HEK293T (cell line): ENCODE data around the gene PRPF6.

ENCODE experiments used
- ARNT ChIP-seq: fragments of 450-650 bp; IDR thresholded peaks from 2 replicates; pipeline ENCODE4 v1.6.1; 2017; ENCODE audit warnings: mild to moderate bottlenecking
- ELF4 ChIP-seq: fragments of 450-650 bp; IDR thresholded peaks from 2 replicates; pipeline ENCODE4 v1.6.1; 2017; ENCODE audit warnings: antibody characterized with exemption
- FOXK2 ChIP-seq: fragments of 450-650 bp; IDR thresholded peaks from 2 replicates; pipeline ENCODE4 v1.6.1; 2016; ENCODE audit warnings: mild to moderate bottlenecking
- FOXM1 ChIP-seq: fragments of 450-650 bp; IDR thresholded peaks from 2 replicates; pipeline ENCODE4 v1.6.1; 2017; ENCODE audit warnings: mild to moderate bottlenecking, borderline replicate concordance
- LEF1 ChIP-seq: fragments of 450-650 bp; IDR thresholded peaks from 2 replicates; pipeline ENCODE4 v1.6.1; 2017; ENCODE audit warnings: mild to moderate bottlenecking, borderline replicate concordance
- NFRKB ChIP-seq: fragments of 450-650 bp; IDR thresholded peaks from 2 replicates; pipeline ENCODE4 v1.6.1; 2016; ENCODE audit warnings: mild to moderate bottlenecking, moderate library complexity
- SUZ12 ChIP-seq: fragments of 450-650 bp; IDR thresholded peaks from 2 replicates; pipeline ENCODE4 v1.6.1; 2016; ENCODE audit warnings: mild to moderate bottlenecking
- TARDBP ChIP-seq: fragments of 450-650 bp; IDR thresholded peaks from 2 replicates; pipeline ENCODE4 v1.6.1; 2016
- TF ChIP-seq, protein P1 (sequence below): fragments of 450-650 bp; IDR thresholded peaks from 2 replicates; pipeline ENCODE4 v1.6.1; 2016

DNA sequence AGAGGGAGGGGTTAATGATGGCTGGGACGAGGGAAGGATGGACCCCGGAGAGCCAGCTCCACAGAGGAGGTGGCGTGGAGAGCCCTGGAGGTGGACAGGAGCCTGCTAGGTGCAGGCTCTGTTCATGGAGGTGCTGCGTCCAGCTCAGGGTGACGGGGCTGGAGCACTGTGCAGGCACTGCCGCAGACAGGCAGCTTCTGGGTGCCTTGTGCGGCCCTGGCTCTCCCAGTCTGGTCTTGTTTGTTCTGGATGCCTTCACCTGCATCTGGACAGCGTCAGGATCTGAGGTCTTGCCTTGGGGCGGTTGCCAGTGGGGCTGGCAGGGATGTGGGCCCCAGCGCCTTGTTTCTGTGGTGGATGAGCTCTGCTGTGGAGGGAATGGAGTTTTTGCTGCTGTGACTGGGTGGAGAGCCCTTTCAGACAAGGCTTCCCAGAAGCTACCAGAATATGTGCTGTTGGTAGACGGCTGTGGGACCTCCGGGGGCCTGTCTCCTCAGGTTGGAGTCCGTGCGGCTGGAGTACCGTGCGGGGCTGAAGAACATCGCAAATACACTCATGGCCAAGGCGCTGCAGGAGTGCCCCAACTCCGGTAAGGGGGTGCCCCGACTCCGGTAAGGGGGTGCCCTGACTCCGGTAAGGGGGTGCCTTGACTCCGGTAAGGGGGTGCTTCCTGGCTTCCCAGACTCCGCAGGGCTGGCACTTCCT is 47.2 kb downstream of the PRPF6 start:
- TF ChIP-seq NFRKB (no peak), ARNT (no peak), SUZ12 (no peak), ELF4 (no peak), FOXK2 (no peak), TARDBP (no peak), LEF1 (no peak), FOXM1 (no peak)
- TF ChIP-seq, protein P1, sequence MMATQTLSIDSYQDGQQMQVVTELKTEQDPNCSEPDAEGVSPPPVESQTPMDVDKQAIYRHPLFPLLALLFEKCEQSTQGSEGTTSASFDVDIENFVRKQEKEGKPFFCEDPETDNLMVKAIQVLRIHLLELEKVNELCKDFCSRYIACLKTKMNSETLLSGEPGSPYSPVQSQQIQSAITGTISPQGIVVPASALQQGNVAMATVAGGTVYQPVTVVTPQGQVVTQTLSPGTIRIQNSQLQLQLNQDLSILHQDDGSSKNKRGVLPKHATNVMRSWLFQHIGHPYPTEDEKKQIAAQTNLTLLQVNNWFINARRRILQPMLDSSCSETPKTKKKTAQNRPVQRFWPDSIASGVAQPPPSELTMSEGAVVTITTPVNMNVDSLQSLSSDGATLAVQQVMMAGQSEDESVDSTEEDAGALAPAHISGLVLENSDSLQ, result no peak
